ENCODE measurements around the gene UGGT2.

DNA sequence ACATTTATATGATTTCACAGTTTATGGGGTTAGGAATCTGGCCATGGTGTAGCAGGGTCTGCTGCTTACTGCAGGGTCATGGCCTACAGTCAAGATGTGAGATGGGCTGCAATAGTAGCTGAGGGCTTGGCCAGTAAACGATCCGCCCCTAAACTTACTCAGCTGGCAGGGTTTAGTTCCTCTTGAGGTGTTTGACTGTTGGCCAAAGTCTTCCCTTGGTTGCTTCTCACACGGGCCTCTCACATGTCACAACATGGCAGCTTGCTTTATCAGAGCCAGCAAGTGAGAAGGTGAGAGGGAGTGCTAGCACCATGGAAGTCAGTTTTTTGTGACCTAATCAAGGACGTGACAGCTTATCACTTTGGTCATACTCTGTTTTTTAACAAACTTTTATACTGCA is 299.1 kb downstream of the UGGT2 start:
- TF ChIP-seq, protein P1, sequence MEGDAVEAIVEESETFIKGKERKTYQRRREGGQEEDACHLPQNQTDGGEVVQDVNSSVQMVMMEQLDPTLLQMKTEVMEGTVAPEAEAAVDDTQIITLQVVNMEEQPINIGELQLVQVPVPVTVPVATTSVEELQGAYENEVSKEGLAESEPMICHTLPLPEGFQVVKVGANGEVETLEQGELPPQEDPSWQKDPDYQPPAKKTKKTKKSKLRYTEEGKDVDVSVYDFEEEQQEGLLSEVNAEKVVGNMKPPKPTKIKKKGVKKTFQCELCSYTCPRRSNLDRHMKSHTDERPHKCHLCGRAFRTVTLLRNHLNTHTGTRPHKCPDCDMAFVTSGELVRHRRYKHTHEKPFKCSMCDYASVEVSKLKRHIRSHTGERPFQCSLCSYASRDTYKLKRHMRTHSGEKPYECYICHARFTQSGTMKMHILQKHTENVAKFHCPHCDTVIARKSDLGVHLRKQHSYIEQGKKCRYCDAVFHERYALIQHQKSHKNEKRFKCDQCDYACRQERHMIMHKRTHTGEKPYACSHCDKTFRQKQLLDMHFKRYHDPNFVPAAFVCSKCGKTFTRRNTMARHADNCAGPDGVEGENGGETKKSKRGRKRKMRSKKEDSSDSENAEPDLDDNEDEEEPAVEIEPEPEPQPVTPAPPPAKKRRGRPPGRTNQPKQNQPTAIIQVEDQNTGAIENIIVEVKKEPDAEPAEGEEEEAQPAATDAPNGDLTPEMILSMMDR (IDR thresholded peaks at IDR 0.05 in 8 of 11, conservative IDR thresholded peaks at IDR 0.05 in 3 of 11), result no peak
- TF ChIP-seq POLR2AphosphoS5 (IDR thresholded peaks at IDR 0.05) (no peak), POLR2A (IDR thresholded peaks at IDR 0.05) (no peak)
